ENCODE data around the gene NSRP1. TPM values are rescaled to one million over a fixed set of nuclear protein-coding genes. Genes with fewer than 3 reads are reported as not detected.
"Not testable (repeated sequence)": the region's sequence is repeated elsewhere in the genome, so short reads cannot be mapped to it uniquely, and the experiment has no call there.

The NSRP1 gene
- total RNA-seq (2014; rRNA removed; shearing (Covaris generic); ENCODE audit: low replicate concordance) = 0.67 and 1.9 TPM in 2 replicates

- peak; percentile 92 for DNase-seq (ENCODE audit: low read depth)
- in situ Hi-C loops (cut with HindIII; ENCODE audit: low pct_unique_long_range_greater_than_20kb, low sequenced_read_pairs) = no loop called here
Measured at GRCh38 chr17:30116661-30117551, at the start of gene NSRP1. NSRP1 (plus strand) TSS chr17:30116816; CDS start chr17:30116844, 28 bp downstream.

GRCh38 chr17:30068465-30068864 lies 48.2 kb upstream of the NSRP1 start:
- in situ Hi-C loops (cut with HindIII; ENCODE audit: low pct_unique_long_range_greater_than_20kb, low sequenced_read_pairs) = no loop called here
- no peak for DNase-seq (ENCODE audit: low read depth)

- in situ Hi-C loops (cut with HindIII; ENCODE audit: low pct_unique_long_range_greater_than_20kb, low sequenced_read_pairs) = no loop called here
- no peak for DNase-seq (ENCODE audit: low read depth)
Measured at GRCh38 chr17:30074254-30074653, 42.4 kb upstream of the NSRP1 start.

GRCh38 chr17:30074730-30075129 lies 41.9 kb upstream of the NSRP1 start:
- DNase-seq (ENCODE audit: low read depth) = no peak
- in situ Hi-C loops (cut with HindIII; ENCODE audit: low pct_unique_long_range_greater_than_20kb, low sequenced_read_pairs) = no loop called here

- in situ Hi-C loops (cut with HindIII; ENCODE audit: low pct_unique_long_range_greater_than_20kb, low sequenced_read_pairs) = no loop called here
- DNase-seq (ENCODE audit: low read depth) = no peak
Measured at GRCh38 chr17:30082773-30083172, 33.8 kb upstream of the NSRP1 start.

GRCh38 chr17:30084788-30085187 lies 31.8 kb upstream of the NSRP1 start:
- in situ Hi-C loops (cut with HindIII; ENCODE audit: low pct_unique_long_range_greater_than_20kb, low sequenced_read_pairs) = no loop called here
- no peak for DNase-seq (ENCODE audit: low read depth)

- no peak for DNase-seq (ENCODE audit: low read depth)
- in situ Hi-C loops (cut with HindIII; ENCODE audit: low pct_unique_long_range_greater_than_20kb, low sequenced_read_pairs) = no loop called here
Measured at GRCh38 chr17:30086896-30087295, 29.7 kb upstream of the NSRP1 start.

- in situ Hi-C loops (cut with HindIII; ENCODE audit: low pct_unique_long_range_greater_than_20kb, low sequenced_read_pairs); DNase-seq (ENCODE audit: low read depth): not testable (repeated sequence)
Measured at GRCh38 chr17:30087431-30087830, 29.2 kb upstream of the NSRP1 start.

GRCh38 chr17:30091121-30091670 lies 25.4 kb upstream of the NSRP1 start:
- DNase-seq (ENCODE audit: low read depth) = no peak
- in situ Hi-C loops (cut with HindIII; ENCODE audit: low pct_unique_long_range_greater_than_20kb, low sequenced_read_pairs) = no loop called here

GRCh38 chr17:30091771-30092170 lies 24.8 kb upstream of the NSRP1 start:
- in situ Hi-C loops (cut with HindIII; ENCODE audit: low pct_unique_long_range_greater_than_20kb, low sequenced_read_pairs) = no loop called here
- peak; percentile 52 for DNase-seq (ENCODE audit: low read depth)

GRCh38 chr17:30092886-30093285 lies 23.7 kb upstream of the NSRP1 start:
- DNase-seq (ENCODE audit: low read depth) = no peak
- in situ Hi-C loops (cut with HindIII; ENCODE audit: low pct_unique_long_range_greater_than_20kb, low sequenced_read_pairs) = no loop called here

- in situ Hi-C loops (cut with HindIII; ENCODE audit: low pct_unique_long_range_greater_than_20kb, low sequenced_read_pairs) = no loop called here
- DNase-seq (ENCODE audit: low read depth) = peak; percentile 69
Measured at GRCh38 chr17:30093463-30094147, 23.0 kb upstream of the NSRP1 start.

- in situ Hi-C loops (cut with HindIII; ENCODE audit: low pct_unique_long_range_greater_than_20kb, low sequenced_read_pairs) = no loop called here
- peak; percentile 80 for DNase-seq (ENCODE audit: low read depth)
Measured at GRCh38 chr17:30095507-30096244, 20.9 kb upstream of the NSRP1 start.

- in situ Hi-C loops (cut with HindIII; ENCODE audit: low pct_unique_long_range_greater_than_20kb, low sequenced_read_pairs) = no loop called here
Measured at GRCh38 chr17:30101686-30102390, 14.8 kb upstream of the NSRP1 start.

GRCh38 chr17:30103921-30104320 lies 12.7 kb upstream of the NSRP1 start:
- in situ Hi-C loops (cut with HindIII; ENCODE audit: low pct_unique_long_range_greater_than_20kb, low sequenced_read_pairs) = no loop called here
- no peak for DNase-seq (ENCODE audit: low read depth)

More at GRCh38 chr17:30101686-30102390, 14.8 kb upstream of the NSRP1 start:
- DNase-seq (ENCODE audit: low read depth) = no peak

GRCh38 chr17:30104575-30105339 lies 11.9 kb upstream of the NSRP1 start:
- DNase-seq (ENCODE audit: low read depth) = peak; percentile 91
- in situ Hi-C loops (cut with HindIII; ENCODE audit: low pct_unique_long_range_greater_than_20kb, low sequenced_read_pairs) = no loop called here

- no peak for DNase-seq (ENCODE audit: low read depth)
- in situ Hi-C loops (cut with HindIII; ENCODE audit: low pct_unique_long_range_greater_than_20kb, low sequenced_read_pairs) = no loop called here
Measured at GRCh38 chr17:30112794-30113193, 3.8 kb upstream of the NSRP1 start.
